GM18502 (cell line): ENCODE measurements around the gene TRAM1L1.

Experiments used
- ATAC-seq: cut with Tn5 transposase; IDR thresholded peaks from one replicate; pipeline ENCODE4 v1.9.1; 2021; ENCODE audit warnings: mild to moderate bottlenecking; ENCODE audit not compliant: unreplicated experiment, poor library complexity

The TRAM1L1 gene

GRCh38 chr4:117084866-117085701 is at the start of gene TRAM1L1:
Gene TRAM1L1 (minus strand): TSS chr4:117085576. CDS start chr4:117085393, 183 bp downstream.
- no peak for ATAC-seq

GRCh38 chr4:117134386-117134785 is 49.0 kb upstream of the TRAM1L1 start:
- peak; percentile 55 for ATAC-seq

GRCh38 chr4:117096886-117097285 is 11.5 kb upstream of the TRAM1L1 start:
- ATAC-seq, result no peak

- ATAC-seq, result no peak
Measured at GRCh38 chr4:117096462-117096861, 11.1 kb upstream of the TRAM1L1 start.

GRCh38 chr4:117093571-117093970 is 8.2 kb upstream of the TRAM1L1 start:
- ATAC-seq, result no peak

- ATAC-seq, result no peak
Measured at GRCh38 chr4:117077760-117078159, 7.6 kb downstream of the TRAM1L1 start.

GRCh38 chr4:117068120-117068519 is 17.3 kb downstream of the TRAM1L1 start:
- no peak for ATAC-seq

GRCh38 chr4:117063961-117064696 is 21.2 kb downstream of the TRAM1L1 start:
- ATAC-seq, result no peak

- ATAC-seq, result no peak
Measured at GRCh38 chr4:117042962-117043361, 42.4 kb downstream of the TRAM1L1 start.
